Regular cardiac myocyte (primary cell): ENCODE results near the gene S1PR5. TPM values are rescaled to one million over a fixed set of nuclear protein-coding genes. Genes with fewer than 3 reads are reported as not detected.

Experiments used
- total RNA-seq: library from RNA; depleted of rRNA; stranded (reverse); fragments of >200 nt; gene quantifications from 2 replicates; pipeline ENCODE4 v1.2.3, GENCODE V29; 2014

Gene S1PR5, protein sequence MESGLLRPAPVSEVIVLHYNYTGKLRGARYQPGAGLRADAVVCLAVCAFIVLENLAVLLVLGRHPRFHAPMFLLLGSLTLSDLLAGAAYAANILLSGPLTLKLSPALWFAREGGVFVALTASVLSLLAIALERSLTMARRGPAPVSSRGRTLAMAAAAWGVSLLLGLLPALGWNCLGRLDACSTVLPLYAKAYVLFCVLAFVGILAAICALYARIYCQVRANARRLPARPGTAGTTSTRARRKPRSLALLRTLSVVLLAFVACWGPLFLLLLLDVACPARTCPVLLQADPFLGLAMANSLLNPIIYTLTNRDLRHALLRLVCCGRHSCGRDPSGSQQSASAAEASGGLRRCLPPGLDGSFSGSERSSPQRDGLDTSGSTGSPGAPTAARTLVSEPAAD
- total RNA-seq = 1.4 and 4.6 TPM in 2 replicates

DNA sequence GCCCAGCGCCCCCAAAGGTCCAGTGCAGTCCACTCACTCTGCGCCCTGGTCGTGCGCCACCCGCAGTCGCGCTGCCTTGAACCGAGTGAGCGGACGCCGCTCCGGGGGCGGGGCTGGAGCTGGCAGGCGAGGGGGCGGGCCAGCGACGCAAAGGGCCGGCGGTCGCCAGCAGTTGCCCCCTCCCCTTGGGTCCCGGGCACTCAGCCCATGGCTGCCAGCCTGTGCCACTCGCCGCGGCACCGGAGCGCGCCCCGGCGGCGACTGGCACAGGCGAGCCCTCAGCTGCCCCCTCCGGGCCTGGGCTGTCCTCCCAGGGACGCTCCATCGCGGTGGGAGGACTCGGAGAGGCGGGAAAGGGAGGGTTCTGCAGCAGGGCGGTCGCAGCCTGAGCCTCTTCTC is at the start of gene S1PR5:
Gene S1PR5 (minus strand): TSS at position 87 of the 399 bp plus-strand sequence. CDS start 2,436 bp downstream, outside the sequence.

DNA sequence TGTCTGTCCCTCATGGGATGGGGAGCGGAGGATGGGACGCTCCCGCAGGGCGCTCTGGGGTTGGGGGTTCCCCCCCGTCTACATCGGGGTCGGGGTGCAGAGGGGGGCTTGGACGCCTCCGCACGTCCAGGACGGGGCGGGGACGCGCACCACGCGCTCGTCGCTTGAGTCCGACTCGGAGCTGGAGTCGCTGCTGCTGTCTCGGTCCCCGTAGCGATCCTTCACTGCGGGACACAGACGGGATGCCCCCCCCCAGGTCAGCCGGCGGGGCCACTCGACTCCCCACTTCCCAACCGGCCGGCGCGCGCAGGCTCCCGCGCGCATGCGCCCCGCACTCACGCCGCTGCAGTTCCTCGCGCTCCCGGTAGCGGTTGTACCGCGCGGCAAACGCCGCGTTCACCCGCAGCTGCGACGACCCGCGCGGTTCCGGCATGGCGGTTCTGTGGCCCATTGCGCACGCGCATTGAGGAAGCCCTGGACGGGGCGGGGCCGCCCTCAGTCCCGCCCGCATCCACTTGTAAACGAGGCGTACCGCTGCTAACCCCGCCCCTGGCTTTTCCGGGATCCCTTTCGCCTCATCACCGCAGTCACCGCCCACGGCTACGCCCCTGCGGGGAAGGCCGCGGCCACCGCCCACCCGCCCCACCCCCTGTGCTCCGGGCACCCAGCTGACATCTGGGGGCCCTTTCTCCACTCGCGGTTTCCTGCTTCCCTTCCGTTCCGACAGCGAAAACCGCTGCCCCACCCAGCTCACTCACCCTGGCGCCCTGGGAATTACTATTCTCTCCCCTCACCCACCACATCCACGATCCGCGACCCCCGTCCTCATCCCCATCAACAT is 48.5 kb upstream of the S1PR5 start, which contains the start of gene KRI1:
Gene KRI1 (minus strand): TSS at position 444 of the 841 bp plus-strand sequence. CDS start 11 bp downstream, at position 433.

DNA sequence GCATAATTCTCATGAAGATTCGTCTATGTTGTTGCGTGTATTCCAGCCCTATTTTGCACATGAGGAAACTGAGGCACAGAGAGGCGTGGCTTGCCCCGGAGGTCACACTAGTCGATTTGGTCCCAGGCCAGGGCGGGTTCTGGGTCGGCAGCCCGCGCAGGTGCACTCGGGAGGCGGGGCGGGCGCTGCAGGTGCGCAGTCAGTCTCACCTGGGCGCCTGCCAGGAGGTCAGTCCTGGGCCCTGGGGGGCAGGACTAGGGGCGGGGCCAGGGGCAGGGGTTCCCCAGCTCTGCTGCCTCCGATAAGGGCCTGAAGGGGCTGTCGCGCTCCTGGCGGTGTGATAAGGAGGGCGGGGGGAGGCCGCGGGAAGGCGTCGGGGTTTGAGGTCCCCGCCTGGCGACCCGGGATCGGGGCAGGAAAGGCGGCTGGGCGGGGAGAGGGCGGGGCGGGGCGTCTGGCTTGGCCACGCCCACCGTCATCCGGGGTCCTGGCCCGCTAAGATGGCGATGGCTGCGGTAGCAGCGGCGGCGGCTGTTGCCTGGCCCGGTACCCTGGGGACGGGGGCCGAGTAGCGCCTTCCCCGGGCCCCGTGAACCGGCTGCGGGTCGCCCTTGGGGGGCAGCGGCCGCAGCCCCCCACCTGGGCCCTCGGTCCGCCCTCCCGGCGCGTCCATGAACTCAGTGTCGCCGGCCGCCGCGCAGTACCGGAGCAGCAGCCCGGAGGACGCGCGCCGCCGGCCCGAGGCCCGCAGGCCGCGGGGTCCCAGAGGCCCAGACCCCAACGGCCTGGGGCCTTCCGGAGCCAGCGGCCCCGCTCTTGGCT is 26.4 kb upstream of the S1PR5 start, which contains the start of gene ATG4D:
Gene ATG4D (plus strand): TSS at position 485 of the 822 bp plus-strand sequence. CDS start 187 bp downstream, at position 672.

DNA sequence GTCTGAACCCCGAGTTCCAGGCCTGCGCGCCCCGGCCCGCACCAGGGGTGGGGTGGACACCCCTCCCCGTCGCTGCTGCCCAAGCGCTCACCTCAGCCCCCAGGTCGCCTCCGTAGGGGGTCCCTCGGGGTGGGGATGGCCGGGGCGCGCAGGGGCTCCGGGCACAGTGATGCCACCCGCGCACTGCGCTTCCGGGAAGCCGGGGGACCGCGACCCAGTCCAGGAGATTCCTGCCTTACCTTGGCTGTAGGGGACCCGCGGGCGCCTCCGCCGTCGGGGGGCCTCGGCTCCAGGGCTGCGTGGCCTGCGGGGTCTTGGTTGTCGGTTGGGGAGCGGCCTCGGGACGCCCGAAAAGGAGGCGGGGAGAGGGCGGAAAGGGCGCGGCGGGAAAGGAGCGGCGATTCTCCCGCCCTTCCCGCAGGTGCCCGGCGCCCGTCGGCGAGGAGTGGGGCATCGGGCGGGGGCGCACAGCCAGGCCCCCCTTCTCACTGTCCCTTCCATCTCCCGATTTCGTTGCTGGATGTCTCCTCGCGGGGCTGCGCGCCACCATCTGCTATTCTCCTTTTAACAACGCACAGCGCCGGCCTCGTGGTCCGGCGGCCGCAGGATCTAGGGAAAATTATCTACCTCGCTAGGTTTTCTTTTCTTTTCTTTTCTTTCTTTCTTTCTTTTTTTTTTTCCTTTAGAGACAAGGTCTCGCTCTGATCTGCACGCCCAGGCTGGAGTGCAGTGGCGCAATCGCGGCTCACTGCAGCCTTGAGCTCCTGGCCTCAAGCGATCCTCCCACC is 14.1 kb downstream of the S1PR5 start, which contains the start of gene KEAP1:
Gene KEAP1 (minus strand): TSS at position 355 of the 788 bp plus-strand sequence. CDS start 3,323 bp downstream, outside the sequence.

Other genes starting within 250 kb of the S1PR5 start
- 5.2 and 23.1 TPM in 2 replicates for gene ICAM1, start 246.3 kb downstream of the S1PR5 start, total RNA-seq
- gene ICAM4, start 230.5 kb downstream of the S1PR5 start, total RNA-seq = 0.85 and 0.96 TPM in 2 replicates
- 0.96 and 3.9 TPM in 2 replicates for gene ICAM5, start 227.5 kb downstream of the S1PR5 start, total RNA-seq
- 0.38 and 1.1 TPM in 2 replicates for gene ZGLP1, start 207.6 kb downstream of the S1PR5 start, total RNA-seq
- 14.4 and 23.4 TPM in 2 replicates for gene FDX2, start 201.4 kb downstream of the S1PR5 start, total RNA-seq
- gene RAVER1, start 183.9 kb downstream of the S1PR5 start, total RNA-seq = 4.2 and 11.3 TPM in 2 replicates
- gene ICAM3, start 177.8 kb downstream of the S1PR5 start, total RNA-seq = 7.0 and 12.1 TPM in 2 replicates
- gene TYK2, start 136.9 kb downstream of the S1PR5 start, total RNA-seq = 60.6 and 101 TPM in 2 replicates
- 193 and 304 TPM in 2 replicates for gene CDC37, start 113.9 kb downstream of the S1PR5 start, total RNA-seq
- 2.5 and 2.8 TPM in 2 replicates for gene PDE4A, start 96.9 kb downstream of the S1PR5 start, total RNA-seq
- 69.3 and 98.5 TPM in 2 replicates for gene KEAP1, start 14.1 kb downstream of the S1PR5 start, total RNA-seq
- gene ATG4D, start 26.5 kb upstream of the S1PR5 start, total RNA-seq = 14.9 and 25.9 TPM in 2 replicates
- gene KRI1, start 48.6 kb upstream of the S1PR5 start, total RNA-seq = 6.8 and 20.7 TPM in 2 replicates
- gene CDKN2D, start 51.5 kb upstream of the S1PR5 start, total RNA-seq = 6.5 and 12.5 TPM in 2 replicates
- gene AP1M2, start 69.9 kb upstream of the S1PR5 start, total RNA-seq = 2.9 TPM in 1 of 2 replicates, not detected in the other
- gene SLC44A2, start 108.1 kb upstream of the S1PR5 start, total RNA-seq = 22.6 and 27.4 TPM in 2 replicates
- gene ILF3, start 136.9 kb upstream of the S1PR5 start, total RNA-seq = 53.0 and 125 TPM in 2 replicates
- gene QTRT1, start 184.0 kb upstream of the S1PR5 start, total RNA-seq = 23.4 and 35.5 TPM in 2 replicates
- gene DNM2, start 200.6 kb upstream of the S1PR5 start, total RNA-seq = 78.6 and 91.4 TPM in 2 replicates